Choroid plexus epithelial cell (primary cell): Measurements from ENCODE around the gene WNT8B.
A peak's percentile ranks its signal among the peaks of the same experiment; 100 is the strongest.

Experiments
- DNase-seq: peaks from one replicate; pipeline ENCODE4 v3.0.0-alpha.2; 2010; ENCODE audit warnings: low read depth
- H3K4me3 ChIP-seq: 2 replicates; pipeline ENCODE4 v1.5.1; 2011; ENCODE audit warnings: low read depth, mild to moderate bottlenecking, control low read depth, low read length, moderate library complexity
- TF ChIP-seq, protein P1 (sequence below): conservative IDR thresholded peaks from 2 replicates; pipeline ENCODE4 v1.5.1; 2011; ENCODE audit warnings: low read depth, mild to moderate bottlenecking, control low read depth, inconsistent platforms, low read length, moderate library complexity

The WNT8B gene

DNA sequence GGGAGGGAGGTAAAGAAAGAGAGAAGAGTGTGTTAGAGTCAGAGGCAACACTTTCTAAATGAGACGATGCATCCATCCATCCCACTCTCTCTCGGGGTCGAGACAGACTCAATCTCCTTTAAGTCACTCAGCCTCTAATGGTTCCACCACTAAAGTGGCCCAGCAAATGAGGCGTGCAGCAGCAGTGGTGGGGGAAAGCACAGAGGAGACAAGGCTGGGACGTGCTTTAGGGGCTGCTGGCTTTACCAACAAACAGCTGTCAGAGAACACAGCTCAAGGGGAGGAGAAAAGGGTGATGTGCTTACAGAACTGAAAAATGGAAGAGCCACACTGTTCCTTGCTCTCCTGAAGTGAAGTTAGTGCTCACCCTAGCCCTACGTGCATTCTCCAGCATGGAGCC, 61.4 kb downstream of the WNT8B start:
- H3K4me3 ChIP-seq = no peak overlapping the region
- no peak for DNase-seq
- TF ChIP-seq, protein P1, sequence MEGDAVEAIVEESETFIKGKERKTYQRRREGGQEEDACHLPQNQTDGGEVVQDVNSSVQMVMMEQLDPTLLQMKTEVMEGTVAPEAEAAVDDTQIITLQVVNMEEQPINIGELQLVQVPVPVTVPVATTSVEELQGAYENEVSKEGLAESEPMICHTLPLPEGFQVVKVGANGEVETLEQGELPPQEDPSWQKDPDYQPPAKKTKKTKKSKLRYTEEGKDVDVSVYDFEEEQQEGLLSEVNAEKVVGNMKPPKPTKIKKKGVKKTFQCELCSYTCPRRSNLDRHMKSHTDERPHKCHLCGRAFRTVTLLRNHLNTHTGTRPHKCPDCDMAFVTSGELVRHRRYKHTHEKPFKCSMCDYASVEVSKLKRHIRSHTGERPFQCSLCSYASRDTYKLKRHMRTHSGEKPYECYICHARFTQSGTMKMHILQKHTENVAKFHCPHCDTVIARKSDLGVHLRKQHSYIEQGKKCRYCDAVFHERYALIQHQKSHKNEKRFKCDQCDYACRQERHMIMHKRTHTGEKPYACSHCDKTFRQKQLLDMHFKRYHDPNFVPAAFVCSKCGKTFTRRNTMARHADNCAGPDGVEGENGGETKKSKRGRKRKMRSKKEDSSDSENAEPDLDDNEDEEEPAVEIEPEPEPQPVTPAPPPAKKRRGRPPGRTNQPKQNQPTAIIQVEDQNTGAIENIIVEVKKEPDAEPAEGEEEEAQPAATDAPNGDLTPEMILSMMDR = no peak

DNA sequence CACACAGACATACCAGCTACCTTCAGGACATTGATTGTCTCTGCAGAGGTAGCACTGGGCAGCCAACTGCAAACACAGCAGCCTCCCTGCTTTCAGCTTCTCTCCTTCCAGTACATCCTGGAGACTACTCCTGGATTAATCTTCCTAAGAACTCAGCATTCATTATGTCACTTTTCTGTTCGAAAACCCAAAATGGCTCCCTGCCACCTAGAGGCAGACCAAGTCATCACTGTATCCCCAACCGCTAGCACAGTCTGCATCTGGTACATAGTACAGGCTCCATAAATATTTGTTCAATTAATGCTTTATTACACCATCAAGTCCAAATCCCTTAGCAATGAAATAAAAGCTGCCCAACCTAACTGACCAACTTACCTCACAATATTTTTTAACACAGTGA, 61.8 kb downstream of the WNT8B start:
- DNase-seq = no peak
- no peak overlapping the region for H3K4me3 ChIP-seq
- TF ChIP-seq, protein P1 = peak; percentile 28

DNA sequence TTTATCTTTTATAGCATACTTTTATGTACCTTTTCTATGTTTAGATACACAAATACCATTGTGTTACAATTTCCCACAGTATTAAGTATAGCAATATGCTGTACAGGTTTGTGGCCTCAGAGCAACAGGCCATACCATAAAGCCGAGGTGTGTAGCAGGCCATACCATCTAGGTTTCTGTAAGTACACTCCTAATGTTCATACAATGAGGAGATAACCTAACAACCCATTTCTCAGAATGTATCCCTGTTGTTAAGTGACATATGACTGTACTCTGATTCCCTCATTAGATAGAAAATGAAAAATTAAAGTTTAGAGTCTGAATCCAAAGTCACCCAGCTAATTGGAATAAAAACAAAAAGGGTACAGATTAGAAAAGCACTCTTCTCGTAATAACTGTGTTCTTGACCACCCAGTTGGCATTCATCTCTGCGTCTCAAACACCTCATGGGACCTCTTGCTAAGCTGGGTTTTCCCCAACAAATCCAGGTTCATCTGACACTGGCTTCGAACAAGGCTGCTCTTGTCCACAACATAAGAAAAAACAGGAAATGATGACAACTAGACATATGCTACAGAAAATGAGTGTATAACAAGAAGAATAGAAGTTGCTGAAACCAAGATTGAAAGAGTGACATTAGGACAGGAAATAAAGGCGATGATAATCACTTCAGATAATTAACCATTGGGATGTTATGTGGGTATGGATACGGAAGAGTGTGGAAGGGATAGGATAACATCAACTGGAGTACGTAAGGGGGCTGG, 65.5 kb downstream of the WNT8B start:
- no peak for DNase-seq
- peak overlapping the region; percentile 81 for H3K4me3 ChIP-seq

DNA sequence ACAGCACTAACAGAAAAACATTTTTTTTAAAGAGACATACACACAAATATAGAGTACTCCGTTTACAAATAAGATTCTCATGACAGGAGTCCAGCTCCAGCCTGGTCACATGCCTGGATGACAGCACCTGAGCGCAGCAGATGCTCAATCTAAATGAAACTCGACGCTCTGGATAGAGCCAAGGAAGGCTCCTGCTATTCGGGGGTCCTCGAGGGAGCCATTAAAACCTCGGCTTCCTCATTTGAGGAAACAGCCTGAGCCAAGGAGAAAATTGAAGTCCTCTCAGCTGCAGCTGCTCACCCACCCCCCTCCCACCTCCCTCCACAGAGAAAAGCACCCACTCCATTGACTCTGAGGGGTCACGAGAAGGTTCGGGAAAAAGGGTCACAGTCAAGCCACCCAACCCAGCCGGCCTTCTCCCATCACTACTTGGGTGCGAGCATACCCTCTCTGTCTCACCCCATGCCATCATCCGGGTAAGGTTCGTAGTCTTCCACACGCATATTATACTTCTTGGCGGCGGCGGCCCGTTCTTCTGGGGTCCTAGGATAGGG, 66.2 kb downstream of the WNT8B start:
- TF ChIP-seq, protein P1 = no peak
- peak overlapping the region; percentile 81 for H3K4me3 ChIP-seq
- DNase-seq = no peak

More for the DNA sequence above, 65.5 kb downstream of the WNT8B start:
- TF ChIP-seq, protein P1 = no peak

DNA sequence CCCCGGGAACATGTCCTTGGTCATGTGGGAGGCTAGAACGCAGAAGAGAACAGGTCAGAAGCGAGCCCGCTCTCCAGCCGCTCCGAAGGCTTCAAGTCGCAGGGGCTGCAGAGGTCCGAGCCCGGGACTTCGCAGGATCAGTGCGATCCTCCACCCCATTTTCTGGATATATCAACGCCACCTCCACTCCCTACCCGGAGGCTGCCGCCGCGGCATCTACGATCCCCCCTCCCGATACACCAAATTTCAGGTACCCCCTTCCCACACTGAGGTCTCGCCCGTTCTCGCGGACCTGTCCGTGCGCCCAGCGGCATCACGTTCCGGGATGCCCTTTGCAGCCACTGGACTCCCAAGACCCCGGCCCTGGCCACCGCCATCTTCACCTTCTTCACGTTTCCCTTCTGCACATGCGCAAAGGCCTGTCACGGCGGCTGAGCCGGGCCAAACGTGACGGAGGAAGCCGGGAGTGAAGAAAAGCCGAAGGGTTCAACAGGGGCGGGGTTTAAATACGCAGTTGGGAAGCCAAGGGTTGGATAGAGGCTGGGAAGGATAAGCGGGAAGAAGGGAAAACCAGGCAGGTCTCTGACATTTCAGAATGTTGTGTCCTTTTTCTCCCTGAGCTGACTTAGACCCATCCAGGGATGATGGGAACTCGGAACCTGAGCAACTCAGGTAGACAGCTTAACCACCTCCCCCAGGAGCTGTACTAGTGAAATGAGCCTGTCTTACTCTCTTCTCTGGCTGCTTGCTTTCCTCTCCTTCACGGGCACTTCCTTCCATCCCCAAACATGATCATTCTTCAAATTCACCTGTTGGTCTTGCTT, 66.9 kb downstream of the WNT8B start, which contains the start of gene NDUFB8:
NDUFB8 (minus strand) TSS at position 397 of the 824 bp plus-strand sequence; CDS start at position 377, 20 bp downstream.
- TF ChIP-seq, protein P1 = no peak
- peak; percentile 82 for DNase-seq
- H3K4me3 ChIP-seq = peak within 1 kb of the TSS; percentile 81

DNA sequence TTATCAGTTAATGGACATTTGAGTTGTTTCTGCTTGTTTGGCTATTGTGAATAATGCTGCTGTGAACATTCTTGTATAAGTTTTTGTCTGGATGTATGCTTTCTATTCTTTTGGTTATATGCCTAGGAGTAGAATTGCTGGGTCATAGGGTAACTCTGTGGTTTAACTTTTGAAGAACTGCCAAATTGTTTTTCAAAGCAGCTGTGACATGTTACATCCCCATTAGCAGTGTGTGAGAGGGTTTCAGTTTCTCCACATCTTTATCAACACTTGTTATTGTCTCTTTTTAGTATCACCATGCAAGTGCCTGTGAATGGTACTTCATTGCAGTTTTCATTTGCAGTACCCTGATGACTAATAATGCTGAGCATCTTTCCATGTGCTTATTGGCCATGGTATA, 69.0 kb downstream of the WNT8B start:
- TF ChIP-seq, protein P1 = no peak
- peak; percentile 53 for DNase-seq
- no peak overlapping the region for H3K4me3 ChIP-seq
